AG04450 (cell line): ENCODE data around the gene XRCC2. TPM values are rescaled to one million over a fixed set of nuclear protein-coding genes. Genes with fewer than 3 reads are reported as not detected.
"Not testable (repeated sequence)": the region's sequence is repeated elsewhere in the genome, so short reads cannot be mapped to it uniquely, and the experiment has no call there.

Experiments
- CTCF ChIA-PET: fragments of 300-600, 350-600 bp; formaldehyde crosslinking; extraction: SDS; loops from one replicate; lab custom pipeline; 2022; ENCODE audit warnings: antibody characterized with exemption, inconsistent platforms; lab: Charles Lee
- POLR2A ChIA-PET: fragments of 350-600 bp; formaldehyde crosslinking; extraction: SDS; loops from one replicate; lab custom pipeline; 2021; ENCODE audit warnings: antibody characterized with exemption, inconsistent platforms; lab: Yijun Ruan, JAX
- DNase-seq: peaks from one replicate; pipeline ENCODE4 v3.0.0-alpha.2; 2011; ENCODE audit warnings: low read depth, low spot score
- H3K27ac ChIP-seq: one replicate; pipeline ENCODE4 v1.5.1; 2012; ENCODE audit warnings: low read depth, low read length, control low read depth
- H3K27me3 ChIP-seq: one replicate; pipeline ENCODE4 v1.6.0; 2012; ENCODE audit warnings: low read length; ENCODE audit not compliant: control insufficient read depth, insufficient read depth
- H3K4me3 ChIP-seq: 2 replicates; pipeline ENCODE4 v1.5.1; 2011; ENCODE audit warnings: mild to moderate bottlenecking, low read depth, low read length, control low read depth
- H3K9me3 ChIP-seq: 2 replicates; pipeline ENCODE4 v1.5.1; 2012; ENCODE audit warnings: low read length; ENCODE audit not compliant: control insufficient read depth, insufficient read depth
- CTCF ChIP-seq: IDR thresholded peaks from 2 replicates; pipeline ENCODE4 v1.5.1; 2011; ENCODE audit warnings: low read depth, low read length, control low read depth, inconsistent platforms
- polyA minus RNA-seq: library from RNA; depleted of rRNA, polyadenylated mRNA; stranded (reverse); fragments of >200 nt; gene quantifications from 2 replicates; pipeline ENCODE4 v1.2.3, GENCODE V29; 2011; rRNA and poly(A)+ RNA removed
- polyA plus RNA-seq: library from polyadenylated mRNA; depleted of rRNA; stranded (reverse); fragments of >200 nt; gene quantifications from 2 replicates; pipeline ENCODE4 v1.2.3, GENCODE V29; 2011; rRNA removed

XRCC2 gene
- polyA plus RNA-seq (0.84 and 1.3 TPM in 2 replicates), polyA minus RNA-seq (0.55 and 1.2 TPM in 2 replicates)

DNA sequence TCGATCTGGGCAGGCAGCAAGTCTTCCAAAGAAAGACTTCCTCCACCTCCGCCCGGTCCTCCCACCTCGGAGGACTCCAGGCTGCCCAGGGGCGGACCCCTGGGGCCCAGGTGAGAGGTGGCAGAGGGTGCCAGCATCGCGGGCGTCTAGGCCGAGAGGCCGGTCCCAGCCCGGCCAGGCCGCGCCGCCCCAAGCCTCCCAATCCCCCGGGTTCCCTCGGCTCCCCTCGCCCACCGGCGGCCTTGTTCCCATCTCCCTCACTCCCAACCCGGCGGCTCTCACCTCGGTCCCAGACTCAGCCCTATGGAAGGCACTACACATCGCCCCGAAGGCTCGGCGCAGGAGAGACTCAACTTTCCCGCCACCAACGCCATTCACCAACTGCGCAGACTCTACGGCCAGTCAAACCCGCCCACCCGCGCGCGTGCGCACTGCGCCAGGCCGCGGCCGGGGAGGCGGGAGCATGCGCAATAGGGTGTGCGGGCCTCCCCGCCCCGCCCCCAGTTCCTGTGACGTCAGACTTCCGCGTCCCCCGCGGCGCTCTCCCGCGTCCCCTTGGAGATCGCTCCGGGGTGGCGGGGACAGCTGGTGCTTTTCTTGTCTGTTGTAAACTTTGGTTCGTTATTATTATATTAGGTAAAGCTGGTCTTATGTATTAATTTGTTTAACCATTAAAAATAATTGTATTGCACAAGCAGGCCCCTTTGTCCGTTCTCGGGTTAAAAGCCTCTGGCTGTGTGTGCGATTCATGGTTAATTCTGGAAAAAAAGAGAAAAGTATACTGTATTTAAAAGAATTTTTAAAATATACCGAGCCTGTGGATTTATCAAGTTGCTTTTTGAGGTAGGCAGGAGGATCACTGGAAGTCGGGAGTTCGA, at the start of gene XRCC2:
XRCC2 (minus strand) TSS at position 383 of the 878 bp plus-strand sequence; CDS start at position 321, 62 bp downstream.
- POLR2A ChIA-PET = no interaction called here
- CTCF ChIA-PET = interaction anchor here (0.5 to 1.2 kb wide), 2 partner anchors 30 to 71 kb away, joined by 3 to 7 read pairs; no protein-coding TSS in a partner anchor
- TF ChIP-seq CTCF = no peak
- Histone ChIP-seq H3K9me3 (no peaks in the 10 kb centered on the region), H3K4me3 (peak within 1 kb of the TSS; percentile 80), H3K27ac (peak within 1 kb of the TSS; percentile 77), H3K27me3 (no peaks in the 10 kb centered on the region)
- peak; percentile 59 for DNase-seq

GRCh38 chr7:152723364-152723763, 47.4 kb upstream of the XRCC2 start:
- no peak overlapping the region for H3K27ac ChIP-seq
- DNase-seq = no peak
- H3K27me3 ChIP-seq = no peaks in the 10 kb centered on the region
- H3K9me3 ChIP-seq = no peaks in the 10 kb centered on the region; the same call in 1 of the 2 replicates
- ChIA-PET CTCF (interaction anchor here (1.7 kb wide), 1 partner anchor 17 kb away, joined by 4 read pairs; no protein-coding TSS in a partner anchor), POLR2A (no interaction called here)
- TF ChIP-seq CTCF = no peak
- H3K4me3 ChIP-seq = no peak overlapping the region

- POLR2A ChIA-PET, H3K4me3 ChIP-seq, CTCF ChIA-PET, H3K27ac ChIP-seq, DNase-seq, H3K9me3 ChIP-seq, H3K27me3 ChIP-seq: not testable (repeated sequence)
Observed at GRCh38 chr7:152712412-152713042, 36.6 kb upstream of the XRCC2 start.

GRCh38 chr7:152711444-152711944, 35.6 kb upstream of the XRCC2 start:
- no peak for TF ChIP-seq CTCF
- CTCF ChIA-PET = no interaction called here
- Histone ChIP-seq H3K4me3 (no peak overlapping the region), H3K9me3 (no peaks in the 10 kb centered on the region), H3K27ac (no peak overlapping the region), H3K27me3 (no peaks in the 10 kb centered on the region)
- POLR2A ChIA-PET = interaction anchor here (0.6 kb wide), 1 partner anchor 29 kb away, joined by 5 read pairs; no protein-coding TSS in a partner anchor
- no peak for DNase-seq

GRCh38 chr7:152710153-152710442, 34.2 kb upstream of the XRCC2 start:
- peaks cover 3% of the 10 kb centered on the region; the same call in 1 of the 2 replicates for H3K9me3 ChIP-seq
- POLR2A ChIA-PET = interaction anchor here (0.6 kb wide), 1 partner anchor 247 kb away, joined by 3 read pairs; no protein-coding TSS in a partner anchor
- H3K4me3 ChIP-seq = no peak overlapping the region
- no peak overlapping the region for H3K27ac ChIP-seq
- no peak for DNase-seq
- no peak for TF ChIP-seq CTCF
- CTCF ChIA-PET = interaction anchor here (0.6 kb wide), 1 partner anchor 22 kb away, joined by 3 read pairs; no protein-coding TSS in a partner anchor
- no peaks in the 10 kb centered on the region for H3K27me3 ChIP-seq
